GM12873 (cell line): ENCODE data around the gene MAP4K5.

Experiments
- CTCF ChIP-seq: IDR thresholded peaks from 2 replicates; pipeline ENCODE4 v1.5.1; 2012; ENCODE audit warnings: low read depth, mild to moderate bottlenecking, moderate library complexity, low read length, control low read depth; ENCODE audit not compliant: insufficient read depth; ENCODE audit errors: missing control alignments

MAP4K5 gene

GRCh38 chr14:50379563-50379962, 152.8 kb downstream of the MAP4K5 start:
- no peak for TF ChIP-seq CTCF

GRCh38 chr14:50377550-50378085, 154.8 kb downstream of the MAP4K5 start:
- TF ChIP-seq CTCF = no peak

- no peak for TF ChIP-seq CTCF
These were observed 156.6 kb downstream of the MAP4K5 start for GRCh38 chr14:50375760-50376159.

- no peak for TF ChIP-seq CTCF
These were observed 158.4 kb downstream of the MAP4K5 start for GRCh38 chr14:50373959-50374358.

DNA sequence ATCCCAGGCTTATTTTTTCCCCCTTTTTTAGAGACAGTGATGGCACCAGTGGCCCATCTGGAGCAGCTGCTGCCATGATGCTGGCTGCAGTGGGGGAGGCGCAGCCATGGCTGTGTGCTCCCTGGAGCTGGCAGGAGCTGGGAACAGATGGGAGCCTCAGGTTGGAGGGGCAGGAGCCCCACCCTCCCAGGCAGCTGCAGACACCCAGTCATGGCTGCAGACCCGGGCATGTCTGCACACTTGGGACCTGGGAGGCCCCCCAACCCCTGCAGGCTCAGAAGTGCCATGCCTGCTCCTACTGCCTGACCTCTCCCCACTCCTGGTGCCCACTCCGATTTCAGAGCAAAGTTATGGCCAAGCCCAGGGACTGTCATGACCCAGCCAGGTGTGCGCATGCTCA, 160.8 kb downstream of the MAP4K5 start:
- TF ChIP-seq CTCF = no peak
